Measurements from ENCODE around the gene LPIN1.

DNA sequence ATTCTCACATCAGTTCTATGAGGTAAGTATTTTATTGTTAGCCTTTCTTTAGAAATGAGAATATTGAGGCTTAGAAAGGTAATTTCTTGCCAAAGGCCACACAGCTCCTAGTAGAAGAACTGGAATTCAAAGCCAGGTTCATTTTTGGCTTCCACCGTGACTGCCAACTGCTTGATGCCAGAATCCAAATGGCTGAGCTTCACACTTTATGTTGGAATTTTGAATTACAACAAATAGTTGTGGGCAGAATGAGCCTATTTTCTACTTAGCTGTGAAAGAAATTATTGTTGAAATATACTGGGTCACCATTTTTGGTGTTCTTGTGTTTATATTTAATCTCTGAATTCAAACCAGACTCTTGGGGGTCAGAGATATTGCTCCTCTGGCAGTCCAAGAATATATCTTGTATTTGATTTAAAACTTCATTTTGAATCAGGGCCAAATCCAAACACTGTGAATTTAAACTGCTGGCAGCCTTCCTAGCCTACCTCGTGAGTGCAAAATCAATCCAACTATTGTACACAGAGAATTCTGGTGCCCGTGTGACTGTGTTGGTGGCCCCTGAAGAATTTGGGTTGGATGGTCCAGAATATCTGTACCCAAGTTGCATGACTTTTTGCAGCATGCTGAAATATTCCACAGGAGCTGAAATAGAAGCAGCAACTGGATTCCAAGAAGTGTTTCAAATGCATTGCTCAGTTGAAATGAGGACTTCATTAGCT lies 35.6 kb upstream of the LPIN1 start:
- TF ChIP-seq, protein P1, sequence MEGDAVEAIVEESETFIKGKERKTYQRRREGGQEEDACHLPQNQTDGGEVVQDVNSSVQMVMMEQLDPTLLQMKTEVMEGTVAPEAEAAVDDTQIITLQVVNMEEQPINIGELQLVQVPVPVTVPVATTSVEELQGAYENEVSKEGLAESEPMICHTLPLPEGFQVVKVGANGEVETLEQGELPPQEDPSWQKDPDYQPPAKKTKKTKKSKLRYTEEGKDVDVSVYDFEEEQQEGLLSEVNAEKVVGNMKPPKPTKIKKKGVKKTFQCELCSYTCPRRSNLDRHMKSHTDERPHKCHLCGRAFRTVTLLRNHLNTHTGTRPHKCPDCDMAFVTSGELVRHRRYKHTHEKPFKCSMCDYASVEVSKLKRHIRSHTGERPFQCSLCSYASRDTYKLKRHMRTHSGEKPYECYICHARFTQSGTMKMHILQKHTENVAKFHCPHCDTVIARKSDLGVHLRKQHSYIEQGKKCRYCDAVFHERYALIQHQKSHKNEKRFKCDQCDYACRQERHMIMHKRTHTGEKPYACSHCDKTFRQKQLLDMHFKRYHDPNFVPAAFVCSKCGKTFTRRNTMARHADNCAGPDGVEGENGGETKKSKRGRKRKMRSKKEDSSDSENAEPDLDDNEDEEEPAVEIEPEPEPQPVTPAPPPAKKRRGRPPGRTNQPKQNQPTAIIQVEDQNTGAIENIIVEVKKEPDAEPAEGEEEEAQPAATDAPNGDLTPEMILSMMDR (IDR thresholded peaks at IDR 0.05 in 8 of 11, conservative IDR thresholded peaks at IDR 0.05 in 3 of 11): no peak
- TF ChIP-seq POLR2A (IDR thresholded peaks at IDR 0.05) (no peak), POLR2AphosphoS5 (IDR thresholded peaks at IDR 0.05) (no peak)
